IMR-90 (cell line): ENCODE results near the gene RNFT2. TPM values are rescaled to one million over a fixed set of nuclear protein-coding genes. Genes with fewer than 3 reads are reported as not detected.

Source experiments
- FOS ChIP-seq: fragments of 150-350 bp; IDR thresholded peaks from 2 replicates; pipeline ENCODE4 v1.6.1; 2016; ENCODE audit warnings: low read depth, low read length
- NFE2L2 ChIP-seq: fragments of 150-350 bp; IDR thresholded peaks from 2 replicates; pipeline ENCODE4 v1.6.1; 2016; ENCODE audit warnings: low read depth, mild to moderate bottlenecking, low read length
- RCOR1 ChIP-seq: IDR thresholded peaks from 2 replicates; pipeline ENCODE4 v1.6.1; 2012; ENCODE audit warnings: mild to moderate bottlenecking, low read length, improper control_type of control experiment; ENCODE audit not compliant: insufficient replicate concordance
- polyA plus RNA-seq, 3 experiments: library from polyadenylated mRNA; depleted of rRNA; stranded (reverse); fragments of >200 nt; gene quantifications; 2 replicates each; pipeline ENCODE4 v1.2.3, GENCODE V29; 2012; ENCODE audit warnings: low replicate concordance in 1 of 3
- total RNA-seq: library from RNA; depleted of rRNA; stranded (reverse); fragments of >200 nt; gene quantifications from 2 replicates; pipeline ENCODE4 v1.2.3, GENCODE V29; 2012

The RNFT2 gene
- total and polyA plus RNA-seq, 2 of the 4 experiments (the other 2 are of a cell fraction), result 1.6 to 2.3 TPM

GRCh38 chr12:116693286-116694227 is 44.6 kb upstream of the RNFT2 start (continued):
- TF ChIP-seq NFE2L2 (no peak), FOS (no peak), RCOR1 (no peak)
